NCI-H2081 treated with DMSO at 0.1 percent for 48 hours (cell line): ENCODE measurements around the gene CMIP.

ENCODE experiments used
- DNase-seq: peaks from one replicate; lab custom pipeline; 2025; lab: John Stamatoyannopoulos, UW

The CMIP gene

GRCh38 chr16:81480606-81481206 is 36.1 kb downstream of the CMIP start:
- no peak for DNase-seq

- DNase-seq = no peak
These were observed 36.7 kb downstream of the CMIP start for GRCh38 chr16:81481207-81481821.

- DNase-seq = no peak
These were observed 37.9 kb downstream of the CMIP start for GRCh38 chr16:81482329-81483063.

- no peak for DNase-seq
These were observed 38.7 kb downstream of the CMIP start for GRCh38 chr16:81483064-81483969.

GRCh38 chr16:81483970-81484595 is 39.5 kb downstream of the CMIP start:
- DNase-seq = no peak

- DNase-seq = no peak
These were observed 40.5 kb downstream of the CMIP start for GRCh38 chr16:81484908-81485624.

GRCh38 chr16:81485824-81486539 is 41.4 kb downstream of the CMIP start:
- no peak for DNase-seq

GRCh38 chr16:81486540-81487061 is 42.0 kb downstream of the CMIP start:
- DNase-seq = no peak

GRCh38 chr16:81487301-81487720 is 42.7 kb downstream of the CMIP start:
- no peak for DNase-seq

GRCh38 chr16:81488687-81489411 is 44.2 kb downstream of the CMIP start:
- DNase-seq = no peak

- no peak for DNase-seq
These were observed 45.1 kb downstream of the CMIP start for GRCh38 chr16:81489547-81490267.

GRCh38 chr16:81491541-81492188 is 47.1 kb downstream of the CMIP start:
- DNase-seq = no peak

- no peak for DNase-seq
These were observed 47.7 kb downstream of the CMIP start for GRCh38 chr16:81492311-81492761.

- no peak for DNase-seq
These were observed 48.6 kb downstream of the CMIP start for GRCh38 chr16:81492965-81493754.

GRCh38 chr16:81493755-81494433 is 49.3 kb downstream of the CMIP start:
- DNase-seq = no peak

GRCh38 chr16:81494434-81494806 is 49.8 kb downstream of the CMIP start:
- DNase-seq = no peak

GRCh38 chr16:81494888-81495287 is 50.3 kb downstream of the CMIP start:
- DNase-seq = no peak
